ENCODE measurements around the gene DOK6. TPM values are rescaled to one million over a fixed set of nuclear protein-coding genes. Genes with fewer than 3 reads are reported as not detected.
"Not testable (repeated sequence)": the region's sequence is repeated elsewhere in the genome, so short reads cannot be mapped to it uniquely, and the experiment has no call there.

The DOK6 gene
- total RNA-seq, 1 donor from 2014 or later = 0.06 TPM

DNA sequence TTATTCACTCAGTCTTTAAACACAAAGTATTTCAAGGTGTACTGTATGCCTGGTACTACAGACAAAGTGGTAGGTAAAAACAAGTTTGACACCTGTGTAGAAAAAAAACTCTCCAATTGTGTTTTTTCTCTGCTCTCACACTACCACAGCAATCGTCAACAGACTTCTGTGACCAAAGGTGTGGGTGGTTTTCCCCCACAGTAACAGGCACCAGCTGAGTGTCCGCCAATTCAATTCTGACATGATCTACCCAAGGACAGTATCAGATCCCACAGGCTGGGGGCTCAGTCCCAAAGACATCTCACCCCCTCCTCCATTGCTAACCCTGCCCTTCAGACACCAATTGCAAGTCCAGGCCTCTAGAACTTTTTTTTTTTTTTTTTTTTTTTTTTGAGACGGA lies 475.8 kb downstream of the DOK6 start:
- no peak for DNase-seq (ENCODE audit: low read depth)
- TF ChIP-seq, protein P1, sequence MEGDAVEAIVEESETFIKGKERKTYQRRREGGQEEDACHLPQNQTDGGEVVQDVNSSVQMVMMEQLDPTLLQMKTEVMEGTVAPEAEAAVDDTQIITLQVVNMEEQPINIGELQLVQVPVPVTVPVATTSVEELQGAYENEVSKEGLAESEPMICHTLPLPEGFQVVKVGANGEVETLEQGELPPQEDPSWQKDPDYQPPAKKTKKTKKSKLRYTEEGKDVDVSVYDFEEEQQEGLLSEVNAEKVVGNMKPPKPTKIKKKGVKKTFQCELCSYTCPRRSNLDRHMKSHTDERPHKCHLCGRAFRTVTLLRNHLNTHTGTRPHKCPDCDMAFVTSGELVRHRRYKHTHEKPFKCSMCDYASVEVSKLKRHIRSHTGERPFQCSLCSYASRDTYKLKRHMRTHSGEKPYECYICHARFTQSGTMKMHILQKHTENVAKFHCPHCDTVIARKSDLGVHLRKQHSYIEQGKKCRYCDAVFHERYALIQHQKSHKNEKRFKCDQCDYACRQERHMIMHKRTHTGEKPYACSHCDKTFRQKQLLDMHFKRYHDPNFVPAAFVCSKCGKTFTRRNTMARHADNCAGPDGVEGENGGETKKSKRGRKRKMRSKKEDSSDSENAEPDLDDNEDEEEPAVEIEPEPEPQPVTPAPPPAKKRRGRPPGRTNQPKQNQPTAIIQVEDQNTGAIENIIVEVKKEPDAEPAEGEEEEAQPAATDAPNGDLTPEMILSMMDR (conservative IDR thresholded peaks at IDR 0.05; ENCODE audit: low read depth, low read length) = no peak
- no peak overlapping the region for H3K4me3 ChIP-seq (ENCODE audit: low read depth, low read length)

DNA sequence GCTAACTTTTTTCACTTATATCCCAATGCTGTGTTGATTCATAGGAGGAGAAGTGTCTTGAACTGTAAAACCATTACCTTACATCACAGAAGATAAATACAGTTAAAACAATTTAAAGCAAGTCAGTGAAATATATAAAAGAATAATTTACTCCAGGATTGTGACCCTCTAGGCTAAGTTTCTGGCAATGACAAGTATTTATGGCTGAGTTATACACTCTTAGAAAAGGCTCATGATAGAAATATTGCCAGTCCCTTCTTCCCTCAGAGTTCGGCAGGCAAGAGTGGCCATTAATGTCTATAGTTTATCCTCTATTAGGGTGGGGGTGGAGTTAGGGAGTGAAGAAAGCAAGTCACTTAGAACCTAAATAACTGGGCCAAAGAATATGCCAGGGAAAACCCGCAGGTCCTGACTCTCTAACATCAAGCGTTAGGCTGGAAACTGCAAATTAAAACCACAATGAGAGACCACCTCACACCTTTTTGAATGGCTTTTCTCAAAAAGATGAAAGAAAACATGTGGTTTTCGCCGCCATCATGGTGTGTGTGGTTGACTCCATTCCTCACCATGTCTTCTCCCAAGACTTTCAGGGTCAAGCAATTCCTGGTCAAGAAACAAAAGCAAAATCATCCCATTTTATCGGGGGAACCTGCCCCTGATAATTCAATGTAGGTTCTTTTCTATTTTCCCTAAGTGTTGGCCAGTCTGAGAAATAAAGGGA lies 477.7 kb downstream of the DOK6 start:
- TF ChIP-seq, protein P1 (conservative IDR thresholded peaks at IDR 0.05; ENCODE audit: low read depth, low read length) = no peak
- no peak for DNase-seq (ENCODE audit: low read depth)
- no peak overlapping the region for H3K4me3 ChIP-seq (ENCODE audit: low read depth, low read length)

DNA sequence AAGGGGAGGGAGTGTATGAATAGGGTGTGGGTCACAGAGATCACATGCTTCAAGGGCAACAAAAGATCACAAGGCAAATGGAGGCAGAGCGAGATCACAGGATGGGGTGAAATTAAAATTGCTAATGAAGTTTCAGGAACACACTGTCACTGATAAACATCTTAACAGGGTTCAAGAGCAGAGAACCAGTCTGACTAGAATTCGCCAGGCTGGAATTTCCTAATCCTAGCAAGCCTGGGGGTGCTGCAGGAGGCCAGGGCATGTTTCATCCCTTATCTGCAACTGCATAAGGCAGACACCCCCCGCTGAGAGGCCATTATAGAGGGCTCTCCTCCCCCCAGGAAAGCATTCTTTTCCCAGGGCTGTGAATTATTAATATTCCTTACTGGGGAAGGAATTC lies 478.4 kb downstream of the DOK6 start:
- not testable (repeated sequence) for DNase-seq (ENCODE audit: low read depth); H3K4me3 ChIP-seq (ENCODE audit: low read depth, low read length)

DNA sequence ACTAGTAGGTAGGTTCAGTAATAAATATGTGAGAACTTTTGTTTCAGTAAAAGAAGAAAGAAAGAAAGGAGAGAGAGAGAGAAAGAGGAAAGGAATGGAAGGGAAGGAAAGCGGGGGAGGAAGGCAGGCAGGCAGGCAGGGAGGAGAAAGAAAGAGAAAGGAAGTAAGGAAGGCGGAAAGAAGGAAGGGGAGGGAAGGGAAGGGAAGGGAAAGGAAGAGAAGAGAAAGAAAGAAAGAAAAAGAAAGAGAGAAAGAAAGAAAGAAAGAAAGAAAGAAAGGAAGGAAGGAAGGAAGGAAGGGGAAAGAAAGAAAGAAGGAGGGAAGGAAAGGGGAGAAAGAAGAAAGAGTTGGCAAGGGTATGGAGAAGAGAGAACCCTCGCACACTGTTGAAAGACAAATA lies 479.4 kb downstream of the DOK6 start:
- TF ChIP-seq, protein P1 (conservative IDR thresholded peaks at IDR 0.05; ENCODE audit: low read depth, low read length) = no peak
- H3K4me3 ChIP-seq (ENCODE audit: low read depth, low read length) = no peak overlapping the region
- no peak for DNase-seq (ENCODE audit: low read depth)

DNA sequence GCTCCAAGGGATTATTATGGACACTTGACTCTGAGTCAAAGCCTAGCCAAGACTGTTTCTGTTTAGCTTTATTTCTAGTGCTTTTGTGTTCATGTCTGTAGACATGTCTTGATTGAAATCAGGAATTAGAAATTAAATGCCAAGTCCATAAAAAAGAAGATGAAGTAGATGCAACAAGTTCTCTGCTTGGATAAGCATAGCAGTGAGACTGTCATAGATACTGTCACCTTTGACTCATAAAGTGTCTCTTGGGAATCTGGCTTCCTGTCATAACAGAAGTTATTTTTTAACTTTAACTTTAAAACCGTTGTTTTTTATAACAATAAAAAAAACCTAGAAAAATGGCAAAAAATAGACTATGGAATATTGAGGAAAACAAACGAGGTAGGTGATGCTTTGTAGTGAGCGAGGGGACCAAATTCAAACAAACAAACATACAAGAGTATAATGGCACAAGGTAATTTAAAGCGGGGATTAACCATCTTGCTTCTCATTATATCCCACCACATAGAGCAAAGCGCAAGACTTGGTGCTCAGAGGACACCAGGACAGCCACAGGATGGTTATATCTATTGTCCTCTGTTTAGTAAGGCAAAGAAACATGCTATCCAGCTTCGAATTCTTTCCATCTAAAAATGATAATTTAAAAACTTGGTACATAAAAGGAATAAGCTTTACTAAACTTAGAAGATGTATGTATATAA lies 482.4 kb downstream of the DOK6 start:
- DNase-seq (ENCODE audit: low read depth) = no peak
- TF ChIP-seq, protein P1 (conservative IDR thresholded peaks at IDR 0.05; ENCODE audit: low read depth, low read length) = no peak
- H3K4me3 ChIP-seq (ENCODE audit: low read depth, low read length) = no peak overlapping the region

DNA sequence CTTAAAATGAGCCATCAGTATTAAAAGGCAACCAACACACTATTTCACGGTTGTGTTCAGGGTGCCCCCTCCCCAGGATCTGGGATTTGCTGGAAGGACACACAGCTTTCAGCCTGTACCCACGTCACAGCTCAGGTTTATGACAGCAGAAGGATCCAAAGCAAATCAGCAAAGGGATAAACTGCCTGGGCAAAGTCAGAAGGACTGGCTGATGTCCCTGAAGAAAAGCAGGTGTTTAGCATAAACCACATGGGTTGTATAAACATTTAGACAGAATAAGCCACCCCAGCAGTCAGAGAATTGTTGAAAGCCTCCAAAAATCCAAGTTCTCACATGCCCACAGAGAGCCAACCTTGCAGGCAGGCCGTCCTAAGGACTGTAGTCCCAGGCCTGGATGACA lies 483.1 kb downstream of the DOK6 start:
- H3K4me3 ChIP-seq (ENCODE audit: low read depth, low read length) = no peak overlapping the region
- DNase-seq (ENCODE audit: low read depth) = no peak
- TF ChIP-seq, protein P1 (conservative IDR thresholded peaks at IDR 0.05; ENCODE audit: low read depth, low read length) = no peak

DNA sequence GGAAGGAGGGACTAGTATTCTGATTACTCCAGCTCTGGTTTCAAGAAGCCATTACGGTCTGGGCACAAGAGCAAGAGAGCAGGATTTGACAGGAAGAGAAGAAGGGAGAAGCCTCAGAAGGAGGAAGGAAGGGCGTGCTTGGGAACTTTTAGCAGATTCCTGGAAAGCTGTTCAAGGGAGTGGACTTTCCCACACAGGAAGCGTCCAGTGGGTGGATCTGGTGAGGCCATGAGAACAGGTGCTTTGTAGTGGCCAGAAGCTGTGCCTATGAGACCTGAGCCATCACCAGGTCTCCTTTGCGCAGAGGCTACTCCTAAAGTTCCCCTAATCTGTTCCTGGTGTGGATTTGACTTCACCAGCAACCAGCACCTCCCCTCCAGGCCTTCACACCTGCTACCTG lies 484.7 kb downstream of the DOK6 start:
- TF ChIP-seq, protein P1 (conservative IDR thresholded peaks at IDR 0.05; ENCODE audit: low read depth, low read length) = no peak
- DNase-seq (ENCODE audit: low read depth) = no peak
- no peak overlapping the region for H3K4me3 ChIP-seq (ENCODE audit: low read depth, low read length)
